BJ (cell line): ENCODE data around the gene SLAMF9. TPM values are rescaled to one million over a fixed set of nuclear protein-coding genes. Genes with fewer than 3 reads are reported as not detected.
A peak's percentile ranks its signal among the peaks of the same experiment; 100 is the strongest.

Experiments used
- CTCF ChIA-PET: fragments of 350-600 bp; formaldehyde crosslinking; extraction: SDS; loops from one replicate; lab custom pipeline; 2021; ENCODE audit warnings: antibody characterized with exemption, inconsistent platforms; lab: Yijun Ruan, JAX
- POLR2A ChIA-PET: fragments of 300-600 bp; sonication (Branson Sonifier 250); formaldehyde crosslinking; extraction: SDS; loops from one replicate; lab custom pipeline; 2021; ENCODE audit warnings: antibody characterized with exemption; lab: Charles Lee
- DNase-seq: peaks from one replicate; pipeline ENCODE4 v3.0.0-alpha.2; 2011; ENCODE audit warnings: low read depth
- H3K27me3 ChIP-seq: 2 replicates; pipeline ENCODE4 v1.6.0; 2011; ENCODE audit warnings: low read length; ENCODE audit not compliant: control insufficient read depth, insufficient read depth
- H3K36me3 ChIP-seq: 2 replicates; pipeline ENCODE4 v1.5.1; 2011; ENCODE audit warnings: low read length; ENCODE audit not compliant: control insufficient read depth, insufficient read depth
- H3K4me3 ChIP-seq: 2 replicates; pipeline ENCODE4 v1.5.1; 2011; ENCODE audit warnings: low read depth, mild to moderate bottlenecking, control low read depth, low read length
- polyA plus RNA-seq: library from polyadenylated mRNA; depleted of rRNA; stranded (reverse); fragments of >200 nt; gene quantifications from 2 replicates; pipeline ENCODE4 v1.2.3, GENCODE V29; 2011
- TF ChIP-seq, protein P1 (sequence below): IDR thresholded peaks from 2 replicates; pipeline ENCODE4 v1.5.1; 2011; ENCODE audit warnings: low read depth, mild to moderate bottlenecking, control low read depth, inconsistent platforms, low read length, moderate library complexity; ENCODE audit not compliant: insufficient read depth

The SLAMF9 gene
- polyA plus RNA-seq, 1 experiment = not detected

DNA sequence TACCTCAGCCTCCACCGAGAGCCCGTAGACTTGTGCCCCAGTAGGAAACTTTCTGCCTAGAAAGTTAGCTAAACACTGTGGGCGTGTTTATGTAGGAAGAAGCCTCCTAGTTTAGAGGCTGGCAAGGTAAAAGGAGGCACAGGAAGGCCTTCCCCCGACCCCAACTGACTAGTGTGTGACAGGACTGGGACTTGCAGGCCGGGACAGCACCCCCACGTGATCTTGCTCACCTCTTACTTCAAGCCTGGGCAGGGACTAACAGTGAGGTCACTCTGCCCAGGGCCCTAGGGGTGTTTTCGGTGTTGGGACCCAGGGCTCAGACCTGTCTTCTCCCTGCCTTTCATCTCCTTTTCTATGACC is 28.3 kb downstream of the SLAMF9 start:
- ChIA-PET CTCF (interaction anchor here (1.1 to 39.5 kb wide), 4 partner anchors 10 to 121 kb away, joined by 4 to 889 read pairs (median 14); no protein-coding TSS in a partner anchor), POLR2A (no interaction called here)
- Histone ChIP-seq H3K4me3 (peak overlapping the region; percentile 81), H3K36me3 (no peaks in the 10 kb centered on the region), H3K27me3 (no peaks in the 10 kb centered on the region)
- TF ChIP-seq, protein P1, sequence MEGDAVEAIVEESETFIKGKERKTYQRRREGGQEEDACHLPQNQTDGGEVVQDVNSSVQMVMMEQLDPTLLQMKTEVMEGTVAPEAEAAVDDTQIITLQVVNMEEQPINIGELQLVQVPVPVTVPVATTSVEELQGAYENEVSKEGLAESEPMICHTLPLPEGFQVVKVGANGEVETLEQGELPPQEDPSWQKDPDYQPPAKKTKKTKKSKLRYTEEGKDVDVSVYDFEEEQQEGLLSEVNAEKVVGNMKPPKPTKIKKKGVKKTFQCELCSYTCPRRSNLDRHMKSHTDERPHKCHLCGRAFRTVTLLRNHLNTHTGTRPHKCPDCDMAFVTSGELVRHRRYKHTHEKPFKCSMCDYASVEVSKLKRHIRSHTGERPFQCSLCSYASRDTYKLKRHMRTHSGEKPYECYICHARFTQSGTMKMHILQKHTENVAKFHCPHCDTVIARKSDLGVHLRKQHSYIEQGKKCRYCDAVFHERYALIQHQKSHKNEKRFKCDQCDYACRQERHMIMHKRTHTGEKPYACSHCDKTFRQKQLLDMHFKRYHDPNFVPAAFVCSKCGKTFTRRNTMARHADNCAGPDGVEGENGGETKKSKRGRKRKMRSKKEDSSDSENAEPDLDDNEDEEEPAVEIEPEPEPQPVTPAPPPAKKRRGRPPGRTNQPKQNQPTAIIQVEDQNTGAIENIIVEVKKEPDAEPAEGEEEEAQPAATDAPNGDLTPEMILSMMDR = no peak
- no peak for DNase-seq

- no peaks in the 10 kb centered on the region for H3K27me3 ChIP-seq
- CTCF ChIA-PET = interaction anchor here (0.7 to 39.5 kb wide), 6 partner anchors 10 to 127 kb away, joined by 3 to 889 read pairs (median 5); no protein-coding TSS in a partner anchor
- peaks cover under 1% of the 10 kb centered on the region; the same call in 1 of the 2 replicates for H3K36me3 ChIP-seq
- POLR2A ChIA-PET = interaction anchor here (0.5 kb wide), 1 partner anchor 153 kb away, joined by 7 read pairs; no protein-coding TSS in a partner anchor
- DNase-seq = peak; percentile 70
- TF ChIP-seq, protein P1 = peak; percentile 0; the same call in 1 of the 2 replicates
- H3K4me3 ChIP-seq = peak within 1 kb of the TSS; percentile 81
Observed at GRCh38 chr1:159924791-159925718, 29.0 kb downstream of the SLAMF9 start, which contains the start of gene TAGLN2. TSS of gene TAGLN2 (minus strand) at chr1:159925507. CDS start at chr1:159920509, 4,998 bp downstream.

GRCh38 chr1:159924025-159924790 is 29.8 kb downstream of the SLAMF9 start:
- DNase-seq = peak; percentile 55
- Histone ChIP-seq H3K36me3 (peaks cover 9% of the 10 kb centered on the region), H3K27me3 (no peaks in the 10 kb centered on the region), H3K4me3 (peak overlapping the region; percentile 81)
- ChIA-PET POLR2A (no interaction called here), CTCF (interaction anchor here (0.8 to 39.5 kb wide), 4 partner anchors 11 to 122 kb away, joined by 3 to 889 read pairs (median 14); no protein-coding TSS in a partner anchor)
- TF ChIP-seq, protein P1 = peak; percentile 19; the same call in 1 of the 2 replicates

DNA sequence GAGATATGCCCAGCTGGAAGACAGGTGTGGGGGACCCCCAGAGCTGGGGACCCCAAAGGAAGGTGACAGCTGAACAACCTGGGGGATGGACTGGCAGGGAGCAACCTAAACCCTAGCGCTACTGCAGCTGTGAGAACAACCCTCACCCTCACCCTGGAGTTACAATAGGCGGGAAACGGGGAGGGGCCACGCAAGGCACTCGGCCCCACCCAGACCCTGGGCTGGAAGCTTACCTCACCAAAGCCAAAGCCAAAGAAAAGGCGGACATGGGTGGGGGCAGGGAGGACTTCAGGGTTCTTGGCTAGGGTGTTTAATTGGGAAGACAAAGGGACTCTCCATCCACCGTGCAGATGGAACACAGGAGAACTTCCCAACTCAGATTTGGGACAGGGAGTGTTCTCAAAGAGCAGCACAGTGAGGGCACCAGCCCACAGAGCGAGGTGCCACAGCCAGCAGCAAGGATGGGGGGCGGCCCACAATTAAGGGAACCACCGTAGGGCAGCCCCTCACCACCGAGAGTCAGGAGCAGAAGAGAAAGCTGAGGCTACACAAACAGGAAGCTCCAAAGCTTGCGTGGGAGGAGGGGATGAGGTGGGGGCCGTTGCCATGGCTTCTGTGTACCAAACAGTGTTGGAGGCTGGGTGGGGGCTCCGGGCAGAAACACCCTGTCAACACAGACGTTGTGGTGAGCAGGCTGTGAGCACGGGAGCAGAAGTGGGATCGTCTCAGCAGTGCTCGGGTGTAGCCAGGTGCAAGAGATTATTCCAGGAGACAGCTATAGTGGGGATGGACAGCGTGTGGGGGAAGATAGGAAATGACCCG is 30.6 kb downstream of the SLAMF9 start:
- no peaks in the 10 kb centered on the region for H3K27me3 ChIP-seq
- CTCF ChIA-PET = interaction anchor here (0.9 to 39.5 kb wide), 5 partner anchors 12 to 329 kb away, joined by 3 to 889 read pairs (median 11); no protein-coding TSS in a partner anchor
- TF ChIP-seq, protein P1 = no peak
- POLR2A ChIA-PET = no interaction called here
- peak; percentile 55 for DNase-seq
- peak overlapping the region; percentile 81 for H3K4me3 ChIP-seq
- H3K36me3 ChIP-seq = peaks cover 16% of the 10 kb centered on the region
